Type B pancreatic cell (in vitro differentiated cells): ENCODE measurements around the gene LDHAL6A. TPM values are rescaled to one million over a fixed set of nuclear protein-coding genes. Genes with fewer than 3 reads are reported as not detected.

Source experiments
- DNase-seq: peaks from one replicate; pipeline ENCODE4 v3.0.0; 2021; ENCODE audit warnings: mixed read lengths; ENCODE audit not compliant: unreplicated experiment; ENCODE audit errors: extremely low spot score
- H3K27ac Mint-ChIP-seq: 2 replicates; pipeline ENCODE4 v1.8.0; 2021; ENCODE audit warnings: mild to moderate bottlenecking, mixed read lengths
- H3K27me3 Mint-ChIP-seq: 2 replicates; pipeline ENCODE4 v1.8.0; 2021; ENCODE audit warnings: mixed read lengths
- H3K36me3 Mint-ChIP-seq: 2 replicates; pipeline ENCODE4 v1.8.0; 2021; ENCODE audit warnings: mixed read lengths
- H3K4me1 Mint-ChIP-seq: one replicate; pipeline ENCODE4 v1.8.0; 2021; ENCODE audit warnings: mixed read lengths; ENCODE audit not compliant: unreplicated experiment
- H3K4me3 Mint-ChIP-seq: 2 replicates; pipeline ENCODE4 v1.8.0; 2021; ENCODE audit warnings: mild to moderate bottlenecking, mixed read lengths
- H3K9me3 Mint-ChIP-seq: 2 replicates; pipeline ENCODE4 v1.8.0; 2021; ENCODE audit warnings: mixed read lengths
- CTCF ChIP-seq: fragments of 200-600 bp; sonication (generic); conservative IDR thresholded peaks from 2 replicates; pipeline ENCODE4 v1.5.0; 2021; ENCODE audit warnings: antibody characterized with exemption, mild to moderate bottlenecking
- total RNA-seq: library from RNA; stranded (reverse); gene quantifications from 2 replicates; pipeline ENCODE4 v1.2.1, GENCODE V29; 2021; ENCODE audit warnings: low replicate concordance

LDHAL6A gene
- total RNA-seq, 1 donor from 2014 or later, result not detected

GRCh38 chr11:18459634-18460033 lies 4.0 kb downstream of the LDHAL6A start:
- Mint-ChIP-seq H3K27me3 (no peaks in the 10 kb centered on the region), H3K27ac (no peak overlapping the region), H3K4me1 (no peaks in the 10 kb centered on the region), H3K9me3 (no peaks in the 10 kb centered on the region), H3K4me3 (no peak overlapping the region), H3K36me3 (no peaks in the 10 kb centered on the region)
- no peak for TF ChIP-seq CTCF
- no peak for DNase-seq

- H3K4me3 Mint-ChIP-seq, result no peak overlapping the region
- no peaks in the 10 kb centered on the region for H3K36me3 Mint-ChIP-seq
- no peaks in the 10 kb centered on the region for H3K9me3 Mint-ChIP-seq
- no peaks in the 10 kb centered on the region for H3K27me3 Mint-ChIP-seq
- H3K4me1 Mint-ChIP-seq, result peaks cover 5% of the 10 kb centered on the region
- no peak for TF ChIP-seq CTCF
- no peak for DNase-seq
- no peak overlapping the region for H3K27ac Mint-ChIP-seq
Observed at GRCh38 chr11:18461909-18462308, 6.3 kb downstream of the LDHAL6A start.

- H3K4me3 Mint-ChIP-seq, result no peak overlapping the region
- H3K36me3 Mint-ChIP-seq, result no peaks in the 10 kb centered on the region
- no peaks in the 10 kb centered on the region for H3K27me3 Mint-ChIP-seq
- DNase-seq, result no peak
- H3K27ac Mint-ChIP-seq, result no peak overlapping the region
- TF ChIP-seq CTCF, result no peak
- peaks cover 5% of the 10 kb centered on the region for H3K4me1 Mint-ChIP-seq
- H3K9me3 Mint-ChIP-seq, result no peaks in the 10 kb centered on the region
Observed at GRCh38 chr11:18463439-18463838, 7.8 kb downstream of the LDHAL6A start.

GRCh38 chr11:18466402-18466801 lies 10.7 kb downstream of the LDHAL6A start:
- no peak overlapping the region for H3K27ac Mint-ChIP-seq
- no peak for DNase-seq
- TF ChIP-seq CTCF, result no peak

GRCh38 chr11:18468059-18468458 lies 12.4 kb downstream of the LDHAL6A start:
- Mint-ChIP-seq H3K27ac (no peak overlapping the region), H3K9me3 (no peaks in the 10 kb centered on the region), H3K4me3 (no peak overlapping the region), H3K36me3 (no peaks in the 10 kb centered on the region), H3K4me1 (peaks cover 5% of the 10 kb centered on the region), H3K27me3 (no peaks in the 10 kb centered on the region)
- TF ChIP-seq CTCF, result no peak
- no peak for DNase-seq

More at GRCh38 chr11:18466402-18466801, 10.7 kb downstream of the LDHAL6A start:
- Mint-ChIP-seq H3K36me3 (no peaks in the 10 kb centered on the region), H3K4me3 (no peak overlapping the region), H3K9me3 (no peaks in the 10 kb centered on the region), H3K27me3 (no peaks in the 10 kb centered on the region), H3K4me1 (peaks cover 5% of the 10 kb centered on the region)

GRCh38 chr11:18468961-18469360 lies 13.3 kb downstream of the LDHAL6A start:
- Mint-ChIP-seq H3K4me1 (peaks cover 5% of the 10 kb centered on the region), H3K36me3 (no peaks in the 10 kb centered on the region), H3K4me3 (no peak overlapping the region), H3K27ac (no peak overlapping the region), H3K27me3 (no peaks in the 10 kb centered on the region), H3K9me3 (no peaks in the 10 kb centered on the region)
- no peak for DNase-seq
- TF ChIP-seq CTCF, result no peak
